K562 (cell line): ENCODE data around the gene FAAP24.

Experiments used
- CEBPG ChIP-seq, 3 experiments: fragments of 200-800 bp in 1 of 3; sonication (Bioruptor generic) in 1 of 3; sonication (generic) in 1 of 3; formaldehyde crosslinking in 1 of 3; IDR thresholded peaks in 2 of 3; conservative IDR thresholded peaks in 1 of 3; 2 replicates each; pipeline versions ENCODE4 v1.6.1 to v1.8.0; 2016 to 2022; ENCODE audit warnings: missing compliant biosample characterization in 2 of 3, missing genetic modification characterization in 2 of 3, mild to moderate bottlenecking in 1 of 3, missing genetic modification reagents in 1 of 3
- FOXK2 ChIP-seq, 2 experiments: fragments of 450-650 bp; IDR thresholded peaks in 1 of 2; conservative IDR thresholded peaks in 1 of 2; 2 replicates each; pipeline ENCODE4 v1.6.1; 2016; ENCODE audit warnings: low read depth in 2 of 2, mild to moderate bottlenecking in 1 of 2
- HNRNPL ChIP-seq: fragments of 200-400 bp; formaldehyde crosslinking; IDR thresholded peaks from 2 replicates; pipeline ENCODE4 v1.6.1; 2017; ENCODE audit warnings: low read depth, mild to moderate bottlenecking, low read length
- KDM5B ChIP-seq: fragments of 200-600 bp; sonication (generic); IDR thresholded peaks from 2 replicates; pipeline ENCODE4 v1.6.1; 2012; ENCODE audit warnings: low read depth, mild to moderate bottlenecking, moderate library complexity, low read length, control low read depth, inconsistent platforms; ENCODE audit not compliant: insufficient replicate concordance
- KLF16 ChIP-seq: IDR thresholded peaks from 2 replicates; pipeline ENCODE4 v1.6.1; 2016; ENCODE audit warnings: antibody characterized with exemption
- PTBP1 ChIP-seq: fragments of 200-400 bp; formaldehyde crosslinking; IDR thresholded peaks from 2 replicates; pipeline ENCODE4 v1.6.1; 2017; ENCODE audit warnings: low read depth, low read length
- ZNF384 ChIP-seq: IDR thresholded peaks from 2 replicates; pipeline ENCODE4 v1.6.1; 2012; ENCODE audit warnings: low read depth, low read length, improper control_type of control experiment
- TF ChIP-seq, protein P1 (sequence below): fragments of 150-350 bp; conservative IDR thresholded peaks from 2 replicates; pipeline ENCODE4 v1.6.1; 2014; ENCODE audit warnings: low read length
- TF ChIP-seq, protein P2 (sequence below): fragments of 250-450 bp; sonication (Bioruptor Pico); IDR thresholded peaks from 2 replicates; pipeline ENCODE4 v1.8.0; 2022; ENCODE audit warnings: inconsistent platforms, mild to moderate bottlenecking, moderate library complexity, borderline replicate concordance
- TF ChIP-seq, protein P3 (sequence below), 2 experiments: fragments of 450-650 bp; formaldehyde crosslinking in 1 of 2; IDR thresholded peaks; 2 replicates each; pipeline versions ENCODE4 v1.4.0 to v1.6.1; 2014 to 2020; ENCODE audit warnings: mild to moderate bottlenecking in 2 of 2, borderline replicate concordance in 1 of 2, low read depth in 1 of 2
- TF ChIP-seq, protein P4 (sequence below), 3 experiments: IDR thresholded peaks in 2 of 3; conservative IDR thresholded peaks in 1 of 3; 2 replicates each; pipeline ENCODE4 v1.5.1; 2011 to 2012; ENCODE audit warnings: low read length in 3 of 3, mild to moderate bottlenecking in 3 of 3, control low read depth in 2 of 3, improper control_type of control experiment in 1 of 3, inconsistent platforms in 1 of 3, low read depth in 1 of 3, mixed read lengths in 1 of 3, moderate library complexity in 1 of 3; ENCODE audit not compliant: insufficient read depth in 2 of 3
- TF ChIP-seq, protein P5 (sequence below): fragments of 250-450 bp; sonication (Bioruptor Pico); IDR thresholded peaks from 2 replicates; pipeline ENCODE4 v1.8.0; 2022; ENCODE audit warnings: moderate library complexity, mild to moderate bottlenecking, inconsistent platforms
- TF ChIP-seq, protein P6 (sequence below): sonication (generic); formaldehyde crosslinking; IDR thresholded peaks from 2 replicates; pipeline ENCODE4 v1.9.0; 2022; ENCODE audit warnings: mild to moderate bottlenecking, missing genetic modification reagents
- TF ChIP-seq, protein P7 (sequence below): fragments of 450-650 bp; formaldehyde crosslinking; IDR thresholded peaks from 2 replicates; pipeline ENCODE4 v1.4.0; 2022; ENCODE audit warnings: missing genetic modification characterization

DNA sequence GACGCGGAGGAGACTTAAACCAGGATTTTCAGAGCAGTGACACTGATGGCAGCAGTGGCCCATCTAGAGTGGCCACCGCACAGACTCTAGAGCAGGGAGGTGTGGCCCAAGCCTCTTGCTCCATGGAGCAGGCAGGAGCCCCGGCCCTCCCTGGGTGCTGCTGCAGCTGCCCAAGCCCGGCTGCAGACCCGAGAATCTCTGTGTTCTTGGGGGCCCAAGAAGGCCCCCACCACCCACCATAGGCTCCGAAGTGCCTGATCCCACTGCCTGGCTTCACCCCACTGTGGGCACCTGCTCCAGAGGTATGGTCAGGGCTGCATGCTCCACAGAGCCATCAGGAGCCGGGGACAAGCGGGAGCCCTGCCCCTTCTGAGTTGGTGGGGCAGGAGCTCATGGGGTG lies 36.4 kb upstream of the FAAP24 start:
- TF ChIP-seq, protein P1, sequence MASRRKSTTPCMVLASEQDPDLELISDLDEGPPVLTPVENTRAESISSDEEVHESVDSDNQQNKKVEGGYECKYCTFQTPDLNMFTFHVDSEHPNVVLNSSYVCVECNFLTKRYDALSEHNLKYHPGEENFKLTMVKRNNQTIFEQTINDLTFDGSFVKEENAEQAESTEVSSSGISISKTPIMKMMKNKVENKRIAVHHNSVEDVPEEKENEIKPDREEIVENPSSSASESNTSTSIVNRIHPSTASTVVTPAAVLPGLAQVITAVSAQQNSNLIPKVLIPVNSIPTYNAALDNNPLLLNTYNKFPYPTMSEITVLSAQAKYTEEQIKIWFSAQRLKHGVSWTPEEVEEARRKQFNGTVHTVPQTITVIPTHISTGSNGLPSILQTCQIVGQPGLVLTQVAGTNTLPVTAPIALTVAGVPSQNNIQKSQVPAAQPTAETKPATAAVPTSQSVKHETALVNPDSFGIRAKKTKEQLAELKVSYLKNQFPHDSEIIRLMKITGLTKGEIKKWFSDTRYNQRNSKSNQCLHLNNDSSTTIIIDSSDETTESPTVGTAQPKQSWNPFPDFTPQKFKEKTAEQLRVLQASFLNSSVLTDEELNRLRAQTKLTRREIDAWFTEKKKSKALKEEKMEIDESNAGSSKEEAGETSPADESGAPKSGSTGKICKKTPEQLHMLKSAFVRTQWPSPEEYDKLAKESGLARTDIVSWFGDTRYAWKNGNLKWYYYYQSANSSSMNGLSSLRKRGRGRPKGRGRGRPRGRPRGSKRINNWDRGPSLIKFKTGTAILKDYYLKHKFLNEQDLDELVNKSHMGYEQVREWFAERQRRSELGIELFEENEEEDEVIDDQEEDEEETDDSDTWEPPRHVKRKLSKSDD, result no peak
- TF ChIP-seq, protein P2, sequence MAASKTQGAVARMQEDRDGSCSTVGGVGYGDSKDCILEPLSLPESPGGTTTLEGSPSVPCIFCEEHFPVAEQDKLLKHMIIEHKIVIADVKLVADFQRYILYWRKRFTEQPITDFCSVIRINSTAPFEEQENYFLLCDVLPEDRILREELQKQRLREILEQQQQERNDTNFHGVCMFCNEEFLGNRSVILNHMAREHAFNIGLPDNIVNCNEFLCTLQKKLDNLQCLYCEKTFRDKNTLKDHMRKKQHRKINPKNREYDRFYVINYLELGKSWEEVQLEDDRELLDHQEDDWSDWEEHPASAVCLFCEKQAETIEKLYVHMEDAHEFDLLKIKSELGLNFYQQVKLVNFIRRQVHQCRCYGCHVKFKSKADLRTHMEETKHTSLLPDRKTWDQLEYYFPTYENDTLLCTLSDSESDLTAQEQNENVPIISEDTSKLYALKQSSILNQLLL (CRISPR knock-in tag), result no peak
- TF ChIP-seq, protein P3, sequence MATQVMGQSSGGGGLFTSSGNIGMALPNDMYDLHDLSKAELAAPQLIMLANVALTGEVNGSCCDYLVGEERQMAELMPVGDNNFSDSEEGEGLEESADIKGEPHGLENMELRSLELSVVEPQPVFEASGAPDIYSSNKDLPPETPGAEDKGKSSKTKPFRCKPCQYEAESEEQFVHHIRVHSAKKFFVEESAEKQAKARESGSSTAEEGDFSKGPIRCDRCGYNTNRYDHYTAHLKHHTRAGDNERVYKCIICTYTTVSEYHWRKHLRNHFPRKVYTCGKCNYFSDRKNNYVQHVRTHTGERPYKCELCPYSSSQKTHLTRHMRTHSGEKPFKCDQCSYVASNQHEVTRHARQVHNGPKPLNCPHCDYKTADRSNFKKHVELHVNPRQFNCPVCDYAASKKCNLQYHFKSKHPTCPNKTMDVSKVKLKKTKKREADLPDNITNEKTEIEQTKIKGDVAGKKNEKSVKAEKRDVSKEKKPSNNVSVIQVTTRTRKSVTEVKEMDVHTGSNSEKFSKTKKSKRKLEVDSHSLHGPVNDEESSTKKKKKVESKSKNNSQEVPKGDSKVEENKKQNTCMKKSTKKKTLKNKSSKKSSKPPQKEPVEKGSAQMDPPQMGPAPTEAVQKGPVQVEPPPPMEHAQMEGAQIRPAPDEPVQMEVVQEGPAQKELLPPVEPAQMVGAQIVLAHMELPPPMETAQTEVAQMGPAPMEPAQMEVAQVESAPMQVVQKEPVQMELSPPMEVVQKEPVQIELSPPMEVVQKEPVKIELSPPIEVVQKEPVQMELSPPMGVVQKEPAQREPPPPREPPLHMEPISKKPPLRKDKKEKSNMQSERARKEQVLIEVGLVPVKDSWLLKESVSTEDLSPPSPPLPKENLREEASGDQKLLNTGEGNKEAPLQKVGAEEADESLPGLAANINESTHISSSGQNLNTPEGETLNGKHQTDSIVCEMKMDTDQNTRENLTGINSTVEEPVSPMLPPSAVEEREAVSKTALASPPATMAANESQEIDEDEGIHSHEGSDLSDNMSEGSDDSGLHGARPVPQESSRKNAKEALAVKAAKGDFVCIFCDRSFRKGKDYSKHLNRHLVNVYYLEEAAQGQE (IDR thresholded peaks at IDR 0.05; ENCODE audit: borderline replicate concordance), result no peak
- TF ChIP-seq, protein P3 (CRISPR knock-in tag; IDR thresholded peaks at IDR 0.05; ENCODE audit: low read depth), result no peak
- TF ChIP-seq, protein P4, sequence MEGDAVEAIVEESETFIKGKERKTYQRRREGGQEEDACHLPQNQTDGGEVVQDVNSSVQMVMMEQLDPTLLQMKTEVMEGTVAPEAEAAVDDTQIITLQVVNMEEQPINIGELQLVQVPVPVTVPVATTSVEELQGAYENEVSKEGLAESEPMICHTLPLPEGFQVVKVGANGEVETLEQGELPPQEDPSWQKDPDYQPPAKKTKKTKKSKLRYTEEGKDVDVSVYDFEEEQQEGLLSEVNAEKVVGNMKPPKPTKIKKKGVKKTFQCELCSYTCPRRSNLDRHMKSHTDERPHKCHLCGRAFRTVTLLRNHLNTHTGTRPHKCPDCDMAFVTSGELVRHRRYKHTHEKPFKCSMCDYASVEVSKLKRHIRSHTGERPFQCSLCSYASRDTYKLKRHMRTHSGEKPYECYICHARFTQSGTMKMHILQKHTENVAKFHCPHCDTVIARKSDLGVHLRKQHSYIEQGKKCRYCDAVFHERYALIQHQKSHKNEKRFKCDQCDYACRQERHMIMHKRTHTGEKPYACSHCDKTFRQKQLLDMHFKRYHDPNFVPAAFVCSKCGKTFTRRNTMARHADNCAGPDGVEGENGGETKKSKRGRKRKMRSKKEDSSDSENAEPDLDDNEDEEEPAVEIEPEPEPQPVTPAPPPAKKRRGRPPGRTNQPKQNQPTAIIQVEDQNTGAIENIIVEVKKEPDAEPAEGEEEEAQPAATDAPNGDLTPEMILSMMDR (IDR thresholded peaks at IDR 0.05 in 2 of 3, conservative IDR thresholded peaks at IDR 0.05 in 1 of 3; ENCODE audit: insufficient read depth in 2 of 3, low read depth in 1 of 3, low read length in 3 of 3), result no peak
- TF ChIP-seq, protein P5, sequence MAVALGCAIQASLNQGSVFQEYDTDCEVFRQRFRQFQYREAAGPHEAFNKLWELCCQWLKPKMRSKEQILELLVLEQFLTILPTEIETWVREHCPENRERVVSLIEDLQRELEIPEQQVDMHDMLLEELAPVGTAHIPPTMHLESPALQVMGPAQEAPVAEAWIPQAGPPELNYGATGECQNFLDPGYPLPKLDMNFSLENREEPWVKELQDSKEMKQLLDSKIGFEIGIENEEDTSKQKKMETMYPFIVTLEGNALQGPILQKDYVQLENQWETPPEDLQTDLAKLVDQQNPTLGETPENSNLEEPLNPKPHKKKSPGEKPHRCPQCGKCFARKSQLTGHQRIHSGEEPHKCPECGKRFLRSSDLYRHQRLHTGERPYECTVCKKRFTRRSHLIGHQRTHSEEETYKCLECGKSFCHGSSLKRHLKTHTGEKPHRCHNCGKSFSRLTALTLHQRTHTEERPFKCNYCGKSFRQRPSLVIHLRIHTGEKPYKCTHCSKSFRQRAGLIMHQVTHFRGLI (CRISPR knock-in tag), result no peak
- TF ChIP-seq HNRNPL (no peak), CEBPG (CRISPR knock-in tag; IDR thresholded peaks at IDR 0.05) (no peak), CEBPG (tag; conservative IDR thresholded peaks at IDR 0.05 in 1 of 2, IDR thresholded peaks at IDR 0.05 in 1 of 2) (no peak), FOXK2 (conservative IDR thresholded peaks at IDR 0.05 in 1 of 2, IDR thresholded peaks at IDR 0.05 in 1 of 2; ENCODE audit: low read depth in 2 of 2) (no peak), KLF16 (no peak), KDM5B (no peak), ZNF384 (no peak), PTBP1 (no peak)
- TF ChIP-seq, protein P6, sequence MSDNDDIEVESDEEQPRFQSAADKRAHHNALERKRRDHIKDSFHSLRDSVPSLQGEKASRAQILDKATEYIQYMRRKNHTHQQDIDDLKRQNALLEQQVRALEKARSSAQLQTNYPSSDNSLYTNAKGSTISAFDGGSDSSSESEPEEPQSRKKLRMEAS (CRISPR knock-in tag), result no peak
- TF ChIP-seq, protein P7, sequence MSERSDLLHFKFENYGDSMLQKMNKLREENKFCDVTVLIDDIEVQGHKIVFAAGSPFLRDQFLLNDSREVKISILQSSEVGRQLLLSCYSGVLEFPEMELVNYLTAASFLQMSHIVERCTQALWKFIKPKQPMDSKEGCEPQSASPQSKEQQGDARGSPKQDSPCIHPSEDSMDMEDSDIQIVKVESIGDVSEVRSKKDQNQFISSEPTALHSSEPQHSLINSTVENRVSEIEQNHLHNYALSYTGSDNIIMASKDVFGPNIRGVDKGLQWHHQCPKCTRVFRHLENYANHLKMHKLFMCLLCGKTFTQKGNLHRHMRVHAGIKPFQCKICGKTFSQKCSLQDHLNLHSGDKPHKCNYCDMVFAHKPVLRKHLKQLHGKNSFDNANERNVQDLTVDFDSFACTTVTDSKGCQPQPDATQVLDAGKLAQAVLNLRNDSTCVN (CRISPR knock-in tag), result no peak
